ENCODE measurements around the gene EXOSC6.

DNA sequence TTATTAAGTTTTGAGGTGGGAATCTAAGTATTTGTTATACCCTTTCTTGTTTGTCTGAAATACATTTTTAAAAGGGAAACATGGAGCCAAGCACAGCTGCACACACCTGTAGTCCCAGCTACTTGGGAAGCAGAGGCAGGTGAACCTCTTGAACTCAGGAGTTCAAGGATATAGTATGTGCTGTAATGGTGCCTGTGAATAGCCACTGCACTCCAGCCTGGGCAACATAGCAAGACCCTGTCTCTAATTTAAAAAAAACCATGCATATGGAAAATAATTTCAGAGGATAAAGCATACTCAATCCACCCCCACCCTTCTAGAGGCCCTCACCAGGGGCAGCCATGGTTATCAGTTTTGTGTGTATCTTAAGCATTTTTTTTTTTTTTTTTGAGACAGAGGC lies 43.9 kb upstream of the EXOSC6 start:
- TF ChIP-seq POLR2A (IDR thresholded peaks at IDR 0.05): no peak
- TF ChIP-seq, protein P1, sequence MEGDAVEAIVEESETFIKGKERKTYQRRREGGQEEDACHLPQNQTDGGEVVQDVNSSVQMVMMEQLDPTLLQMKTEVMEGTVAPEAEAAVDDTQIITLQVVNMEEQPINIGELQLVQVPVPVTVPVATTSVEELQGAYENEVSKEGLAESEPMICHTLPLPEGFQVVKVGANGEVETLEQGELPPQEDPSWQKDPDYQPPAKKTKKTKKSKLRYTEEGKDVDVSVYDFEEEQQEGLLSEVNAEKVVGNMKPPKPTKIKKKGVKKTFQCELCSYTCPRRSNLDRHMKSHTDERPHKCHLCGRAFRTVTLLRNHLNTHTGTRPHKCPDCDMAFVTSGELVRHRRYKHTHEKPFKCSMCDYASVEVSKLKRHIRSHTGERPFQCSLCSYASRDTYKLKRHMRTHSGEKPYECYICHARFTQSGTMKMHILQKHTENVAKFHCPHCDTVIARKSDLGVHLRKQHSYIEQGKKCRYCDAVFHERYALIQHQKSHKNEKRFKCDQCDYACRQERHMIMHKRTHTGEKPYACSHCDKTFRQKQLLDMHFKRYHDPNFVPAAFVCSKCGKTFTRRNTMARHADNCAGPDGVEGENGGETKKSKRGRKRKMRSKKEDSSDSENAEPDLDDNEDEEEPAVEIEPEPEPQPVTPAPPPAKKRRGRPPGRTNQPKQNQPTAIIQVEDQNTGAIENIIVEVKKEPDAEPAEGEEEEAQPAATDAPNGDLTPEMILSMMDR (IDR thresholded peaks at IDR 0.05): no peak
- no peak for TF ChIP-seq EP300 (IDR thresholded peaks at IDR 0.05; ENCODE audit: low read depth)
- TF ChIP-seq POLR2AphosphoS5 (IDR thresholded peaks at IDR 0.05): no peak

All from transverse colon (tissue), 4 donors.